Glutamatergic neuron (in vitro differentiated cells): ENCODE data around the gene SMCO3. TPM values are rescaled to one million over a fixed set of nuclear protein-coding genes. Genes with fewer than 3 reads are reported as not detected.

Source experiments
- DNase-seq: peaks from one replicate; pipeline ENCODE4 v3.0.0; 2022
- H3K27ac Mint-ChIP-seq: one replicate; pipeline ENCODE4 v1.8.0; 2020; ENCODE audit warnings: mild to moderate bottlenecking, mixed read lengths, inconsistent platforms; ENCODE audit not compliant: unreplicated experiment
- H3K27me3 Mint-ChIP-seq: one replicate; pipeline ENCODE4 v1.8.0; 2020; ENCODE audit warnings: mild to moderate bottlenecking, moderate library complexity, mixed read lengths, inconsistent platforms; ENCODE audit not compliant: unreplicated experiment
- H3K36me3 Mint-ChIP-seq: one replicate; pipeline ENCODE4 v1.8.0; 2020; ENCODE audit warnings: mild to moderate bottlenecking, mixed read lengths, inconsistent platforms; ENCODE audit not compliant: unreplicated experiment
- H3K4me1 Mint-ChIP-seq: one replicate; pipeline ENCODE4 v1.8.0; 2020; ENCODE audit warnings: mild to moderate bottlenecking, low read depth, mixed read lengths, inconsistent platforms; ENCODE audit not compliant: unreplicated experiment
- H3K4me3 Mint-ChIP-seq: one replicate; pipeline ENCODE4 v1.8.0; 2020; ENCODE audit warnings: mild to moderate bottlenecking, mixed read lengths, inconsistent platforms; ENCODE audit not compliant: unreplicated experiment
- H3K9me3 Mint-ChIP-seq: one replicate; pipeline ENCODE4 v1.8.0; 2020; ENCODE audit warnings: mild to moderate bottlenecking, moderate library complexity, mixed read lengths, inconsistent platforms; ENCODE audit not compliant: unreplicated experiment
- total RNA-seq: library from RNA; stranded (reverse); fragmentation: NEBNext Ultra II Directional; extraction: Animal tissue kit (Norgen Biotek cat#: 25700); gene quantifications from one replicate; pipeline ENCODE4 v1.2.1, GENCODE V29; 2021; ENCODE audit not compliant: unreplicated experiment
- TF ChIP-seq, protein P1 (sequence below): fragments of 200-600 bp; sonication (generic); IDR thresholded peaks from one replicate; pipeline ENCODE4 v1.5.0; 2021; ENCODE audit not compliant: partially characterized antibody, unreplicated experiment

The SMCO3 gene
- total RNA-seq, 1 donor from 2014 or later, result not detected

DNA sequence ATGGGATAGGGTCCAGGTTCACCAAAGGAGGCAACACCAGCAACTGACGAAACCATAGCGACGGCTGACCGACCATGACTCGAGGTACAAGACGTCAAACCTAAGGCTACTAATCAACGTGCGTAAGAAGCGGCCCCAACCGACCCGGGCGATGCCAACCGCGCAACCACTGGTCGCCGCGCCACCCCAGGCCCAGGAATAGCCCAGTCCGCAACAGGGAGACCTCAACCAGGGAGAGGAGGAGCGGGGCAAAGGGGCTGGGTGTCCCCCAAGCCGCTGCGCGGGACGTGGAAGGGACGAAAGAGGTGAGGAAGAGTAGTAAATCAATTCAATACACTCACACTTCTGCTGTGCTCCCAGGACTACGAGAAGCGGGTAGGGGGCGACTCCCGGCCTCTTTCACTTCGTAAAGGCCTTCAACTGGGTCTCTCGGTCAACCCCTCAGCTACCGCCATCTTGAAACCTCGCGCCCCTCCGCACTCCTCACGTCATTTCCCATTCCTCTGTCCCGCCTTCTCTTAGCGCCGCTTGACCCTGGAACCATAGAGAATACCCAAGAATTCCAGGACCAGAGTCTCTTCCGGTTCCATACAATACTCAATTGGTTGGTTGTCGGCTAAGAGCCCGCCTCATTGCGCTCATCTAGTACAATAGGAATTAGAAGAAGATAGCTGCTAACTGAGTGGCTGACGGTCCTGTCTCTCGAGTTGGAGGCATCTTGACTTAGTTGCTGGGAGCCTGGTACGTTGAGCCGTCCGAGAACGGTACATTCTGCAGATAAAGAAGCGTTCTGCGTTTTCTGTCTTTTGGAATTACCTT lies 10.8 kb downstream of the SMCO3 start, which contains the start of the genes C12orf60 and WBP11:
Gene C12orf60 (plus strand): TSS at position 660 of the 819 bp plus-strand sequence. CDS start 19,266 bp downstream, outside the sequence.
Gene WBP11 (minus strand): TSS at position 468 of the 819 bp plus-strand sequence. CDS start 2,095 bp downstream, outside the sequence.
- H3K27me3 Mint-ChIP-seq, result peaks cover 1% of the 10 kb centered on the region
- peak; percentile 84 for DNase-seq

DNA sequence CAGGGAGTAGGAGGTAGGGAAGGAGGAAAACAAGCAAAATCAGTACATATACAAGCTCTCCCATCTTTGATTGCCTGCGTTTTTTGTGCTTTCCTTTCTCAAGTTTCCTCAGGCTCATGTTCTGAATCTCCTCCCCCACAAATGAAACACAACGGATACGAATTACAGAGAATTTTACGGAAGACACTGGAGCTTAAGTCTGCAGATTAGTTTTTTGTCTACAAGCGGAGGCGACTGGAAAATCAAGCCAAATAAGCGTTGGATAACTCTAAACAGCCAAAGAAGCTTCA lies 11.3 kb downstream of the SMCO3 start:
- no peak for DNase-seq
- Mint-ChIP-seq H3K4me1 (no peaks in the 10 kb centered on the region), H3K9me3 (no peaks in the 10 kb centered on the region), H3K36me3 (no peaks in the 10 kb centered on the region), H3K27ac (no peak overlapping the region), H3K4me3 (no peak overlapping the region), H3K27me3 (peaks cover 1% of the 10 kb centered on the region)
- TF ChIP-seq, protein P1, sequence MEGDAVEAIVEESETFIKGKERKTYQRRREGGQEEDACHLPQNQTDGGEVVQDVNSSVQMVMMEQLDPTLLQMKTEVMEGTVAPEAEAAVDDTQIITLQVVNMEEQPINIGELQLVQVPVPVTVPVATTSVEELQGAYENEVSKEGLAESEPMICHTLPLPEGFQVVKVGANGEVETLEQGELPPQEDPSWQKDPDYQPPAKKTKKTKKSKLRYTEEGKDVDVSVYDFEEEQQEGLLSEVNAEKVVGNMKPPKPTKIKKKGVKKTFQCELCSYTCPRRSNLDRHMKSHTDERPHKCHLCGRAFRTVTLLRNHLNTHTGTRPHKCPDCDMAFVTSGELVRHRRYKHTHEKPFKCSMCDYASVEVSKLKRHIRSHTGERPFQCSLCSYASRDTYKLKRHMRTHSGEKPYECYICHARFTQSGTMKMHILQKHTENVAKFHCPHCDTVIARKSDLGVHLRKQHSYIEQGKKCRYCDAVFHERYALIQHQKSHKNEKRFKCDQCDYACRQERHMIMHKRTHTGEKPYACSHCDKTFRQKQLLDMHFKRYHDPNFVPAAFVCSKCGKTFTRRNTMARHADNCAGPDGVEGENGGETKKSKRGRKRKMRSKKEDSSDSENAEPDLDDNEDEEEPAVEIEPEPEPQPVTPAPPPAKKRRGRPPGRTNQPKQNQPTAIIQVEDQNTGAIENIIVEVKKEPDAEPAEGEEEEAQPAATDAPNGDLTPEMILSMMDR, result no peak

More for the DNA sequence above, 10.8 kb downstream of the SMCO3 start, which contains the start of the genes C12orf60 and WBP11:
- H3K27ac Mint-ChIP-seq, result no peak within 1 kb of the TSS
- no peaks in the 10 kb centered on the region for H3K4me1 Mint-ChIP-seq
- no peaks in the 10 kb centered on the region for H3K36me3 Mint-ChIP-seq
- TF ChIP-seq, protein P1, result no peak
- H3K4me3 Mint-ChIP-seq, result no peak within 1 kb of the TSS
- H3K9me3 Mint-ChIP-seq, result no peaks in the 10 kb centered on the region

DNA sequence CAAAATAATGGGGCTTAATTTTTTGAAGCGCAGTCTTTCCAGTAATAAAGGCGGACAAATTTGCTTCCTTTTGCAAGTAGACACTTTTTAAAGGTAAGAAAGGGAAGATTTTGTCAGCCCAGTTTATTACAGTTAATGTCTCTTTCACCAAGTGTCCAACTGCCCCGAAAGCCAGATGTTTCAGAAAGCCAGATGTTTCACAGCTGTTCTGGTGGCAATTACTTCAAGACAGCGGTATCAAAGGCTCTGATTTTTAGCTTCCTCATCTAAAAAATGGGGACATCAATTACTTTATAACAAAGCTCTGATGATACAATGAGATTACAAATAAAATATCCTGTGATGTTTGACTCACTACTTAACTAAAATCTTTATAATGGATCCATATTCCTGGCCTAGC lies 11.7 kb downstream of the SMCO3 start:
- TF ChIP-seq, protein P1, result no peak
- Mint-ChIP-seq H3K27ac (no peak overlapping the region), H3K4me1 (no peaks in the 10 kb centered on the region), H3K27me3 (peaks cover 1% of the 10 kb centered on the region), H3K36me3 (no peaks in the 10 kb centered on the region), H3K4me3 (no peak overlapping the region), H3K9me3 (no peaks in the 10 kb centered on the region)
- no peak for DNase-seq

DNA sequence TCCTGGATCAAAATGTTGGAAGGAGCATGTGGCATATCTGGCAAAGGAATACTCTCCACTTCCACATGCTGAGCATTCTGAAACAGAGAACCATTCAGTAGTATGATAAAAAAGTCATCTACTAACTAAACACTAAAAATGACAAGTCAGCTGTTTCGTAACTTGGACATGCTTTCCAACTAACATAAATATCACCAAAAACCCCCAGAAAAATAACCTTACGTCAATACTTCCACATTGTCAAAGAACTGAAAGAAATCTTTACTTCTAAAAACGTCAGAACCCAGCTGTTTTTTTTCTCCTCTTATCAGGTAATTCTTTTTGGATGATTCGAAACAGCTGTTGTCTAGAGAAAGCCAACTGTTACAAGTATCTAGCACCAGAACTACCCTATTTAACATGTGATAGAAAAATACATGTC lies 18.9 kb downstream of the SMCO3 start:
- Mint-ChIP-seq H3K27me3 (no peaks in the 10 kb centered on the region), H3K27ac (no peak overlapping the region), H3K4me1 (no peaks in the 10 kb centered on the region), H3K36me3 (no peaks in the 10 kb centered on the region), H3K9me3 (no peaks in the 10 kb centered on the region), H3K4me3 (no peak overlapping the region)
- TF ChIP-seq, protein P1, result no peak
- no peak for DNase-seq

DNA sequence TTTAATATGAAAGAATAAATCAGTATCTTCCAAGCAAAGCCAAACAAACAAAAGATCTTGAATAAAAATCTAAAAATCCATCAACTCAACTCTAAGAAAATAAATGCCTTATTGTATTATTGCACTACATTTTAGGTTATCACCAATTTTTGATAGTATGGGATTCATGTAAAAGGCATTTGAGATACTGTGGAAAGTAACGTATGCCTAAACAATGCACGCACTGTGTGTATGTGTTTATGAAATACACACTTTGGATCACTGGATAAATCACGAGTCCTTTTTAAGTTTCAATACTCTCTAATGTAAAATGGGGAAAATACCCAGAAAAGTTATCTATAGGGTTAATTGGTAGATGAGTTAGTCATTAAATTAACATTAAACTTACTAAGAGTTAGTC lies 28.4 kb downstream of the SMCO3 start:
- Mint-ChIP-seq H3K27me3 (no peaks in the 10 kb centered on the region), H3K4me1 (no peaks in the 10 kb centered on the region), H3K4me3 (no peak overlapping the region), H3K27ac (no peak overlapping the region), H3K9me3 (peaks cover 1% of the 10 kb centered on the region), H3K36me3 (no peaks in the 10 kb centered on the region)
- no peak for DNase-seq
- TF ChIP-seq, protein P1, result no peak
